GM19023 (cell line): ENCODE results near the gene PKIG.
"Not testable (repeated sequence)": the region's sequence is repeated elsewhere in the genome, so short reads cannot be mapped to it uniquely, and the experiment has no call there.

Experiments used
- ATAC-seq: cut with Tn5 transposase; IDR thresholded peaks from one replicate; pipeline ENCODE4 v1.9.1; 2021; ENCODE audit warnings: mild to moderate bottlenecking, moderate library complexity; ENCODE audit not compliant: unreplicated experiment

Gene PKIG

GRCh38 chr20:44571362-44571988, 10.9 kb upstream of the PKIG start:
- no peak for ATAC-seq

GRCh38 chr20:44572551-44573500, 9.6 kb upstream of the PKIG start:
- no peak for ATAC-seq

GRCh38 chr20:44573501-44573869, 8.9 kb upstream of the PKIG start:
- no peak for ATAC-seq

GRCh38 chr20:44574372-44574771, 8.0 kb upstream of the PKIG start:
- ATAC-seq = no peak

GRCh38 chr20:44576297-44576696, 6.1 kb upstream of the PKIG start:
- no peak for ATAC-seq

GRCh38 chr20:44579313-44580081, 2.9 kb upstream of the PKIG start:
- ATAC-seq = no peak

GRCh38 chr20:44580581-44581268, 1.7 kb upstream of the PKIG start:
- no peak for ATAC-seq

GRCh38 chr20:44581515-44581914, 864 bp upstream of the PKIG start:
- ATAC-seq = no peak

- ATAC-seq = no peak
These were observed 778 bp downstream of the PKIG start for GRCh38 chr20:44583157-44583556.

- ATAC-seq = no peak
These were observed 1.8 kb downstream of the PKIG start for GRCh38 chr20:44584162-44584561.

- peak; percentile 6 for ATAC-seq
These were observed 2.9 kb downstream of the PKIG start for GRCh38 chr20:44585057-44585963.

GRCh38 chr20:44586289-44586911, 4.0 kb downstream of the PKIG start:
- ATAC-seq = peak; percentile 58

GRCh38 chr20:44587035-44587980, 4.9 kb downstream of the PKIG start:
- no peak for ATAC-seq

GRCh38 chr20:44588321-44588720, 5.9 kb downstream of the PKIG start:
- ATAC-seq = not testable (repeated sequence)

GRCh38 chr20:44589537-44589936, 7.2 kb downstream of the PKIG start:
- no peak for ATAC-seq

- no peak for ATAC-seq
These were observed 8.8 kb downstream of the PKIG start for GRCh38 chr20:44590980-44591778.

- ATAC-seq = no peak
These were observed 10.0 kb downstream of the PKIG start for GRCh38 chr20:44592366-44592765.

GRCh38 chr20:44593751-44594150, 11.4 kb downstream of the PKIG start:
- no peak for ATAC-seq
